WTC11 (cell line): ENCODE results near the gene EML6. TPM values are rescaled to one million over a fixed set of nuclear protein-coding genes. Genes with fewer than 3 reads are reported as not detected.

ENCODE experiments used
- ATAC-seq: fragments of 200-7000 bp; cut with Tn5 transposase; 2 replicates; pipeline ENCODE4 v1.10.0; 2021; ENCODE audit warnings: mild to moderate bottlenecking, moderate library complexity
- CTCF ChIA-PET: fragments of 300-600 bp; sonication (Branson Sonifier 250); formaldehyde crosslinking; loops from one replicate; lab custom pipeline; 2021; ENCODE audit warnings: antibody characterized with exemption; lab: Charles Lee
- POLR2A ChIA-PET: fragments of 350-600 bp; sonication (Branson Sonifier 250); formaldehyde crosslinking; loops from one replicate; lab custom pipeline; 2021; ENCODE audit warnings: antibody characterized with exemption; lab: Charles Lee
- DNase-seq: peaks from one replicate; pipeline ENCODE4 v3.0.0; 2021; ENCODE audit warnings: low spot score
- H3K27ac Mint-ChIP-seq: 2 replicates; pipeline ENCODE4 v1.8.0; 2021; ENCODE audit warnings: mixed read lengths
- H3K27me3 Mint-ChIP-seq: 2 replicates; pipeline ENCODE4 v1.8.0; 2021; ENCODE audit warnings: low read depth, mild to moderate bottlenecking, moderate library complexity, mixed read lengths
- H3K36me3 Mint-ChIP-seq: 2 replicates; pipeline ENCODE4 v1.8.0; 2021; ENCODE audit warnings: mixed read lengths
- H3K4me1 Mint-ChIP-seq: 2 replicates; pipeline ENCODE4 v1.8.0; 2022; ENCODE audit warnings: mixed read lengths
- H3K4me3 Mint-ChIP-seq: 2 replicates; pipeline ENCODE4 v1.8.0; 2021; ENCODE audit warnings: mild to moderate bottlenecking, moderate library complexity, mixed read lengths
- H3K9me3 Mint-ChIP-seq: 2 replicates; pipeline ENCODE4 v1.8.0; 2021; ENCODE audit warnings: mixed read lengths
- ATF3 ChIP-seq: sonication (generic); formaldehyde crosslinking; conservative IDR thresholded peaks from 2 replicates; pipeline ENCODE4 v1.8.1; 2022; ENCODE audit warnings: mild to moderate bottlenecking, missing genetic modification reagents
- ATF6 ChIP-seq: sonication (generic); formaldehyde crosslinking; IDR thresholded peaks from 2 replicates; pipeline ENCODE4 v1.8.1; 2023; ENCODE audit warnings: mild to moderate bottlenecking, missing genetic modification reagents
- CREB1 ChIP-seq: sonication (generic); formaldehyde crosslinking; IDR thresholded peaks from 2 replicates; pipeline ENCODE4 v1.8.0; 2023; ENCODE audit warnings: mild to moderate bottlenecking, missing genetic modification reagents
- CREM ChIP-seq: sonication (generic); formaldehyde crosslinking; IDR thresholded peaks from 2 replicates; pipeline ENCODE4 v1.8.1; 2022; ENCODE audit warnings: mild to moderate bottlenecking, missing genetic modification reagents, moderate library complexity
- ELF4 ChIP-seq: sonication (generic); formaldehyde crosslinking; IDR thresholded peaks from 2 replicates; pipeline ENCODE4 v1.8.1; 2022; ENCODE audit warnings: low read depth, mild to moderate bottlenecking, moderate library complexity, missing genetic modification reagents
- GTF2I ChIP-seq: fragments of 250-450 bp; sonication (Bioruptor Pico); conservative IDR thresholded peaks from 2 replicates; pipeline ENCODE4 v1.4.0; 2021; ENCODE audit warnings: mild to moderate bottlenecking
- IRF2 ChIP-seq: sonication (generic); formaldehyde crosslinking; IDR thresholded peaks from 2 replicates; pipeline ENCODE4 v1.8.0; 2022; ENCODE audit warnings: low read depth, missing genetic modification reagents, borderline replicate concordance
- KAT7 ChIP-seq: sonication (generic); formaldehyde crosslinking; IDR thresholded peaks from 2 replicates; pipeline ENCODE4 v1.8.1; 2023; ENCODE audit warnings: missing genetic modification reagents, mild to moderate bottlenecking, borderline replicate concordance
- MYBL2 ChIP-seq: sonication (generic); formaldehyde crosslinking; IDR thresholded peaks from 2 replicates; pipeline ENCODE4 v1.8.1; 2023; ENCODE audit warnings: mild to moderate bottlenecking, moderate library complexity, missing genetic modification reagents
- NFATC4 ChIP-seq: fragments of 250-450 bp; sonication (Bioruptor Pico); IDR thresholded peaks from 2 replicates; pipeline ENCODE4 v1.9.0; 2021; ENCODE audit warnings: mild to moderate bottlenecking
- NFYB ChIP-seq: sonication (generic); formaldehyde crosslinking; conservative IDR thresholded peaks from 2 replicates; pipeline ENCODE4 v1.8.0; 2022; ENCODE audit warnings: low read depth, missing genetic modification reagents
- NR1H2 ChIP-seq: sonication (generic); formaldehyde crosslinking; IDR thresholded peaks from 2 replicates; pipeline ENCODE4 v1.9.0; 2021; ENCODE audit warnings: mild to moderate bottlenecking, moderate library complexity, missing genetic modification reagents
- NR2C2 ChIP-seq: sonication (generic); formaldehyde crosslinking; IDR thresholded peaks from 2 replicates; pipeline ENCODE4 v1.8.0; 2022; ENCODE audit warnings: mild to moderate bottlenecking, missing genetic modification reagents
- RELA ChIP-seq: sonication (generic); formaldehyde crosslinking; IDR thresholded peaks from 2 replicates; pipeline ENCODE4 v1.8.1; 2022; ENCODE audit warnings: missing genetic modification reagents, mild to moderate bottlenecking, borderline replicate concordance
- SP1 ChIP-seq: sonication (generic); formaldehyde crosslinking; conservative IDR thresholded peaks from 2 replicates; pipeline ENCODE4 v1.8.1; 2022; ENCODE audit warnings: missing genetic modification reagents
- STAT6 ChIP-seq: sonication (generic); formaldehyde crosslinking; conservative IDR thresholded peaks from 2 replicates; pipeline ENCODE4 v1.8.1; 2023; ENCODE audit warnings: mild to moderate bottlenecking, low read depth, missing genetic modification reagents, moderate library complexity
- TCF7 ChIP-seq: sonication (generic); formaldehyde crosslinking; IDR thresholded peaks from 2 replicates; pipeline ENCODE4 v1.8.0; 2022; ENCODE audit warnings: mild to moderate bottlenecking, low read depth, missing genetic modification reagents, moderate library complexity
- ZNF138 ChIP-seq: sonication (generic); formaldehyde crosslinking; conservative IDR thresholded peaks from 2 replicates; pipeline ENCODE4 v1.8.1; 2022; ENCODE audit warnings: mild to moderate bottlenecking, moderate library complexity, missing genetic modification reagents
- total RNA-seq: library from RNA; stranded (reverse); gene quantifications from 3 replicates; pipeline ENCODE4 v1.2.3, GENCODE V29; 2021
- TF ChIP-seq, protein P1 (sequence below): fragments of 250-450 bp; sonication (Bioruptor Pico); IDR thresholded peaks from 2 replicates; pipeline ENCODE4 v1.8.0; 2021; ENCODE audit warnings: mild to moderate bottlenecking

EML6 gene
- total RNA-seq, 1 experiment from 2014 or later: 2.1 TPM

DNA sequence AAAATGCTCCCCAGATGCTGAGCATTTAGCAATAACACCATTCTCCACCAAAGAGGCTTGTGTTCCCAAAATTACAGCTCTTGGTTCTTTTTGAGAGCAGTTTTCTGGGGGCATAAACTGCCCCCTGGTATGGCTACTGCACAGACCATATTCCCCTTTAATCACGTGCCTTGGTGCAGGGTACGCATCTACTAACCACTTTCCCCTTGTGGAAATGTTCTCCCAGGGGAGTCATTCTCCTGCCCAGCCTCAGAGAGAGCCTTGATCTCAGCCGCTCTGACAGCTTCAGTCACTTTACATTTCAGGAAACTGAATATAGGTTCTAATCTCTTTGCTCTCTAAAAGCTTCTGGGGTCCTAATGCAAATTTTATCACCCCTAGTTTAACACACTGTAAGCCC is 44.7 kb upstream of the EML6 start:
- TF ChIP-seq ATF3 (CRISPR knock-in tag) (no peak), TCF7 (CRISPR knock-in tag) (no peak), STAT6 (no peak), NFATC4 (CRISPR knock-in tag) (no peak), RELA (CRISPR knock-in tag) (no peak), ELF4 (CRISPR knock-in tag) (no peak), ZNF138 (CRISPR knock-in tag) (no peak)
- Mint-ChIP-seq H3K4me3 (no peak overlapping the region), H3K27ac (no peak overlapping the region), H3K36me3 (no peaks in the 10 kb centered on the region), H3K4me1 (peaks cover 2% of the 10 kb centered on the region; the same call in 1 of the 2 replicates), H3K9me3 (peaks cover 6% of the 10 kb centered on the region; the same call in 1 of the 2 replicates), H3K27me3 (no peaks in the 10 kb centered on the region)
- POLR2A ChIA-PET: no interaction called here
- DNase-seq: no peak
- no peak for ATAC-seq
- CTCF ChIA-PET: interaction anchor here (2.5 to 8.7 kb wide), 2 partner anchors 13 to 26 kb away, joined by 19 to 70 read pairs; no protein-coding TSS in a partner anchor

DNA sequence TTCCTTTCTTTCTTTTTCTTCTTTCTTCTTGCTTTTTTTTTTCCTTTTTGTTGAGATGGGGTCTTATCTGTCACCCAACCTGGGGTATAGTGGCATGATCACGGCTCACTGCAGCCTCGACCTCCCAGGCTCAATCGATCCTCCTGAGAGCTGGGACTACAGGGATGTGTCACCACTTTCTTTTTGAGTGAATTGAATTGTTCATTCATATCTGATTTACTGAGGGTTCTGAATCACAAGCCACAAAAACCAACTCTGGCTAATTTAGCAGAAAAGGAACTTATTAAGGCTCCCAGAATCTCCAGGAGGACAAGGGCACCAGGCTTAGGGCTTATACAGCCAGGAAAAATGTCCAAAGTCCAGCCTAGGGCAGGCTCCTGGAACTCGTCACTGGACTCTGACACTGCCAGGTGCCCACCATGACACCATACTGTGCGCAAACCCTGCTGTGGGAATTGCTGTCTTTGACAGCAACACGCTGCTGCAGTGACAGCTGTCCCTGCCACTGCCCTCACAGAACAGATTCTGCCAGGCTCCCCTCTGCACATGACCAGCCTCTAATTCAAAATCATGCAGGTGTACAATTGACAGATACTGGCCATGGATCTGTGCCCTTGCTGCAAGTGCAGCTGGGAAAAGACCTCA is 42.9 kb upstream of the EML6 start:
- ChIA-PET POLR2A (no interaction called here), CTCF (interaction anchor here (1.3 to 8.7 kb wide), 2 partner anchors 14 to 24 kb away, joined by 6 to 70 read pairs; no protein-coding TSS in a partner anchor)
- no peak for ATAC-seq
- no peak overlapping the region for H3K27ac Mint-ChIP-seq
- H3K4me3 Mint-ChIP-seq: no peak overlapping the region
- H3K36me3 Mint-ChIP-seq: no peaks in the 10 kb centered on the region
- TF ChIP-seq NR1H2 (no peak), GTF2I (CRISPR knock-in tag) (no peak)
- no peaks in the 10 kb centered on the region for H3K27me3 Mint-ChIP-seq
- DNase-seq: no peak
- no peaks in the 10 kb centered on the region for H3K4me1 Mint-ChIP-seq
- peaks cover 6% of the 10 kb centered on the region; the same call in 1 of the 2 replicates for H3K9me3 Mint-ChIP-seq

DNA sequence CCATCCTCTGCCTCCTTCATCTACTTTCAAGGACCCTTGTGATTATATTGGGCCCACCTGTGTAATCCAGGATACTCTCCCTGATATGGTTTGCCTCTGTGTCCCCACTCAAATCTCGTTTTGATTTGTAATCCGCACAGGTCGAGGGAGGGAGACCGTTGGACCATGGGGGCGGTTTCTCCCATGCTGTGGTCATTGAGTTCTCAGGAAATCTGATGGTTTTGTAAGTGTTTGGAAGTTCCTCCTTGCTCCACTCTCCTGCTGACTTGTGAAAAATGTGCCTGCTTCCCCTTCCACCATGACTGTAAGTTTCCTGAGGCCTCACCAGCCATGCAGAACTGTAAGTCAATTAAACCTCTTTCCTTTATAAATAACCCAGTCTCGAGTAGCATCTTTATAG is 42.0 kb upstream of the EML6 start:
- H3K27me3 Mint-ChIP-seq: no peaks in the 10 kb centered on the region
- no peak for TF ChIP-seq ATF6 (CRISPR knock-in tag)
- no peak for ATAC-seq
- ChIA-PET CTCF (interaction anchor here (8.7 kb wide), 1 partner anchor 15 kb away, joined by 70 read pairs; no protein-coding TSS in a partner anchor), POLR2A (no interaction called here)
- H3K4me1 Mint-ChIP-seq: no peaks in the 10 kb centered on the region
- DNase-seq: no peak
- no peaks in the 10 kb centered on the region for H3K36me3 Mint-ChIP-seq
- peaks cover 6% of the 10 kb centered on the region; the same call in 1 of the 2 replicates for H3K9me3 Mint-ChIP-seq
- H3K4me3 Mint-ChIP-seq: no peak overlapping the region
- H3K27ac Mint-ChIP-seq: no peak overlapping the region

- POLR2A ChIA-PET: no interaction called here
- no peak overlapping the region for H3K4me3 Mint-ChIP-seq
- CTCF ChIA-PET: interaction anchor here (1.3 to 1.8 kb wide), 2 partner anchors 18 to 21 kb away, joined by 5 to 8 read pairs; no protein-coding TSS in a partner anchor
- TF ChIP-seq NR2C2 (CRISPR knock-in tag) (no peak), KAT7 (CRISPR knock-in tag) (no peak), MYBL2 (CRISPR knock-in tag) (no peak), NFYB (CRISPR knock-in tag) (no peak), RELA (CRISPR knock-in tag) (no peak), ATF3 (CRISPR knock-in tag) (no peak), CREB1 (CRISPR knock-in tag) (no peak), CREM (CRISPR knock-in tag) (no peak), STAT6 (no peak), IRF2 (CRISPR knock-in tag) (no peak), SP1 (no peak), ZNF138 (CRISPR knock-in tag) (no peak)
- TF ChIP-seq, protein P1, sequence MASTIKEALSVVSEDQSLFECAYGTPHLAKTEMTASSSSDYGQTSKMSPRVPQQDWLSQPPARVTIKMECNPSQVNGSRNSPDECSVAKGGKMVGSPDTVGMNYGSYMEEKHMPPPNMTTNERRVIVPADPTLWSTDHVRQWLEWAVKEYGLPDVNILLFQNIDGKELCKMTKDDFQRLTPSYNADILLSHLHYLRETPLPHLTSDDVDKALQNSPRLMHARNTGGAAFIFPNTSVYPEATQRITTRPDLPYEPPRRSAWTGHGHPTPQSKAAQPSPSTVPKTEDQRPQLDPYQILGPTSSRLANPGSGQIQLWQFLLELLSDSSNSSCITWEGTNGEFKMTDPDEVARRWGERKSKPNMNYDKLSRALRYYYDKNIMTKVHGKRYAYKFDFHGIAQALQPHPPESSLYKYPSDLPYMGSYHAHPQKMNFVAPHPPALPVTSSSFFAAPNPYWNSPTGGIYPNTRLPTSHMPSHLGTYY (CRISPR knock-in tag): no peak
These were observed 39.9 kb upstream of the EML6 start for GRCh38 chr2:54683596-54683995.

More at GRCh38 chr2:54683596-54683995, 39.9 kb upstream of the EML6 start:
- ATAC-seq: no peak
- H3K36me3 Mint-ChIP-seq: no peaks in the 10 kb centered on the region
- no peak for DNase-seq
- H3K27me3 Mint-ChIP-seq: no peaks in the 10 kb centered on the region
- no peak overlapping the region for H3K27ac Mint-ChIP-seq
- peaks cover 6% of the 10 kb centered on the region; the same call in 1 of the 2 replicates for H3K9me3 Mint-ChIP-seq
- H3K4me1 Mint-ChIP-seq: no peaks in the 10 kb centered on the region
